ENCODE results near the gene DNAH14.

DNA sequence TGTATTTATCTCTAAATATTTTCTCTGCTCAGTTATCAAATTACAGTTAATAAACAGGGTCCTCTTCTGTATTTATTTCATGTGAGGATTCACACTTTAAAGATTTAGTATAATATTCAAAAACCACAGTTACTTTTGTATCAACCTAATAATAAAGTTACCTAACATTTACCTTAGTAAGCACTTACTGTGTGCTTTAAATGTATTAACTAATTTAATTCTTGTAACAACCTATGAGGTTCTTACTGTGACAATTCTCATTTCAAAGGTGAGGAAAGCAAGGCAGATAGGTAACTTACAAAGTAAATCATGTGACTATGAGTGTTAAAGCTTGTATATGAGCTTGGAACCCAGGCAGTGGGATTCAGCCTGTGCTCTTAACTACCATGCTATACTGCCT is 30.2 kb downstream of the DNAH14 start:
- TF ChIP-seq POLR2A (IDR thresholded peaks at IDR 0.05; ENCODE audit: low read depth, low read length) (no peak), JUN (IDR thresholded peaks at IDR 0.05; ENCODE audit: borderline replicate concordance, insufficient read depth, insufficient read length, low read depth) (no peak), EZH2 (IDR thresholded peaks at IDR 0.05; ENCODE audit: borderline replicate concordance, low read depth, low read length, severe bottlenecking) (no peak), POLR2AphosphoS5 (IDR thresholded peaks at IDR 0.05; ENCODE audit: insufficient read depth, low read depth, low read length) (no peak), GATA2 (IDR thresholded peaks at IDR 0.05; ENCODE audit: insufficient read depth, insufficient read length, low read depth, low read length) (no peak), MYC (IDR thresholded peaks at IDR 0.05; ENCODE audit: low read depth, low read length) (no peak)
- TF ChIP-seq, protein P1, sequence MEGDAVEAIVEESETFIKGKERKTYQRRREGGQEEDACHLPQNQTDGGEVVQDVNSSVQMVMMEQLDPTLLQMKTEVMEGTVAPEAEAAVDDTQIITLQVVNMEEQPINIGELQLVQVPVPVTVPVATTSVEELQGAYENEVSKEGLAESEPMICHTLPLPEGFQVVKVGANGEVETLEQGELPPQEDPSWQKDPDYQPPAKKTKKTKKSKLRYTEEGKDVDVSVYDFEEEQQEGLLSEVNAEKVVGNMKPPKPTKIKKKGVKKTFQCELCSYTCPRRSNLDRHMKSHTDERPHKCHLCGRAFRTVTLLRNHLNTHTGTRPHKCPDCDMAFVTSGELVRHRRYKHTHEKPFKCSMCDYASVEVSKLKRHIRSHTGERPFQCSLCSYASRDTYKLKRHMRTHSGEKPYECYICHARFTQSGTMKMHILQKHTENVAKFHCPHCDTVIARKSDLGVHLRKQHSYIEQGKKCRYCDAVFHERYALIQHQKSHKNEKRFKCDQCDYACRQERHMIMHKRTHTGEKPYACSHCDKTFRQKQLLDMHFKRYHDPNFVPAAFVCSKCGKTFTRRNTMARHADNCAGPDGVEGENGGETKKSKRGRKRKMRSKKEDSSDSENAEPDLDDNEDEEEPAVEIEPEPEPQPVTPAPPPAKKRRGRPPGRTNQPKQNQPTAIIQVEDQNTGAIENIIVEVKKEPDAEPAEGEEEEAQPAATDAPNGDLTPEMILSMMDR (IDR thresholded peaks at IDR 0.05; ENCODE audit: extremely low read depth in 1 of 2, insufficient read depth in 1 of 2, low read depth in 1 of 2, low read length in 2 of 2): no peak
- TF ChIP-seq, protein P2, sequence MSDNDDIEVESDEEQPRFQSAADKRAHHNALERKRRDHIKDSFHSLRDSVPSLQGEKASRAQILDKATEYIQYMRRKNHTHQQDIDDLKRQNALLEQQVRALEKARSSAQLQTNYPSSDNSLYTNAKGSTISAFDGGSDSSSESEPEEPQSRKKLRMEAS (IDR thresholded peaks at IDR 0.05; ENCODE audit: insufficient read depth, insufficient read length): no peak

Measured in endothelial cell of umbilical vein (primary cell).